Thyroid gland (tissue), 4 donors: Measurements from ENCODE around the gene KDF1. TPM values are rescaled to one million over a fixed set of nuclear protein-coding genes. Genes with fewer than 3 reads are reported as not detected.

ENCODE experiments used
- DNase-seq, 2 donors: peaks; one replicate each; pipeline ENCODE4 v3.0.0-alpha.2; 2019
- H3K27ac ChIP-seq, 3 donors: fragments of 200-600 bp; sonication (generic); 1 replicate in 2 of 3; 2 replicates in 1 of 3; pipeline ENCODE4 v1.5.1; 2016 to 2019; ENCODE audit warnings: mild to moderate bottlenecking in 1 of 3, moderate library complexity in 1 of 3
- H3K27me3 ChIP-seq: fragments of 200-600 bp; sonication (generic); one replicate; pipeline ENCODE4 v1.5.1; 2019
- H3K36me3 ChIP-seq, 2 donors: fragments of 200-600 bp; sonication (generic); one replicate each; pipeline ENCODE4 v1.5.1; 2016 to 2019
- H3K4me1 ChIP-seq, 2 donors: fragments of 200-600 bp; sonication (generic); one replicate each; pipeline ENCODE4 v1.5.1; 2017 to 2019
- H3K4me3 ChIP-seq, 3 donors: fragments of 200-600 bp; sonication (generic); replicated peaks in 1 of 3; 1 replicate in 2 of 3; 2 replicates in 1 of 3; pipeline ENCODE4 v1.5.1; 2016; ENCODE audit warnings: mild to moderate bottlenecking in 1 of 3
- H3K9me3 ChIP-seq: fragments of 200-600 bp; sonication (generic); one replicate; pipeline ENCODE4 v1.5.1; 2017
- POLR2A ChIP-seq, 2 donors: fragments of 450-650 bp; IDR thresholded peaks; one replicate each; pipeline ENCODE4 v1.6.1; 2017; ENCODE audit warnings: antibody characterized with exemption in 2 of 2, mild to moderate bottlenecking in 2 of 2, moderate library complexity in 1 of 2
- WGBS, 2 donors: methylation state at CpG; one replicate each; pipeline ENCODE4 v1.1.5; 2017; 5-methylcytosine and 5-hydroxymethylcytosine counted together
- intact Hi-C: fragments of 100-400 bp; cut with DNase I; formaldehyde crosslinking; loops from one replicate; pipeline ENCODE4 v1.15.1; 2023
- total RNA-seq, 4 donors: library from RNA; depleted of rRNA; stranded (reverse); fragments of >200 nt; gene quantifications; one replicate each; pipeline ENCODE4 v1.2.3, GENCODE V29; 2016
- TF ChIP-seq, protein P1 (sequence below), 6 experiments: fragments of 200-600 bp in 3 of 6; fragments of 450-650 bp in 3 of 6; sonication (generic) in 3 of 6; IDR thresholded peaks; one replicate each; pipeline ENCODE4 v1.5.1; 2016 to 2019; ENCODE audit warnings: antibody characterized with exemption in 6 of 6, mild to moderate bottlenecking in 2 of 6, inconsistent platforms in 1 of 6, moderate library complexity in 1 of 6

Gene KDF1
- total RNA-seq, 4 donors from 2014 or later, result 13.2 to 30.3 (median 22.6) TPM

DNA sequence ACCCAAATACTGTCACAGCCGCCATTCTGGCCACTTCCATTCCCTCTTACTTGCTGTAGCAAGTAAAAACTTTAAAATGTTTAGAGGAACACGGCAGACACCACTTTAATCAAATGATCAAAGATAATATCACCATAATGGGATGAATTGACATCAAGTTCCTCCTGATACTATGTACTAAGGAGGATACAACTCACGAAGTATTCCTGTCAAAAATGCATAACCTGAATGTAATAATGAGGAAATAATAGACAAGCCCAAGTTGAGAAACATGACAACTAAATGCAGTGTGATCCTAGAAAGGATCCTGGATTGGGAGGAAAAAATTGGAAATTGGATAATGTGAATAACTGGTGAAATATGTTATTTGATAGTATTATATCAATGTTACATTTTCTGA, 3.9 kb downstream of the KDF1 start:
- H3K27ac ChIP-seq, result no peak overlapping the region
- H3K4me3 ChIP-seq, result no peak overlapping the region
- no peaks in the 10 kb centered on the region for H3K27me3 ChIP-seq
- DNase-seq, result no peak
- 88 to 89% methylated on average over 3 of the region's 3 CpGs for WGBS, 2 donors
- peaks cover 16% of the 10 kb centered on the region in 2 donors for H3K4me1 ChIP-seq
- TF ChIP-seq POLR2A (IDR thresholded peaks at IDR 0.05), result no peak
- TF ChIP-seq, protein P1, sequence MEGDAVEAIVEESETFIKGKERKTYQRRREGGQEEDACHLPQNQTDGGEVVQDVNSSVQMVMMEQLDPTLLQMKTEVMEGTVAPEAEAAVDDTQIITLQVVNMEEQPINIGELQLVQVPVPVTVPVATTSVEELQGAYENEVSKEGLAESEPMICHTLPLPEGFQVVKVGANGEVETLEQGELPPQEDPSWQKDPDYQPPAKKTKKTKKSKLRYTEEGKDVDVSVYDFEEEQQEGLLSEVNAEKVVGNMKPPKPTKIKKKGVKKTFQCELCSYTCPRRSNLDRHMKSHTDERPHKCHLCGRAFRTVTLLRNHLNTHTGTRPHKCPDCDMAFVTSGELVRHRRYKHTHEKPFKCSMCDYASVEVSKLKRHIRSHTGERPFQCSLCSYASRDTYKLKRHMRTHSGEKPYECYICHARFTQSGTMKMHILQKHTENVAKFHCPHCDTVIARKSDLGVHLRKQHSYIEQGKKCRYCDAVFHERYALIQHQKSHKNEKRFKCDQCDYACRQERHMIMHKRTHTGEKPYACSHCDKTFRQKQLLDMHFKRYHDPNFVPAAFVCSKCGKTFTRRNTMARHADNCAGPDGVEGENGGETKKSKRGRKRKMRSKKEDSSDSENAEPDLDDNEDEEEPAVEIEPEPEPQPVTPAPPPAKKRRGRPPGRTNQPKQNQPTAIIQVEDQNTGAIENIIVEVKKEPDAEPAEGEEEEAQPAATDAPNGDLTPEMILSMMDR (IDR thresholded peaks at IDR 0.05), result no peak
- intact Hi-C loops, result no loop called here
- H3K9me3 ChIP-seq, result no peaks in the 10 kb centered on the region
- H3K36me3 ChIP-seq, result peaks cover 0 to 2% of the 10 kb centered on the region in 2 donors

DNA sequence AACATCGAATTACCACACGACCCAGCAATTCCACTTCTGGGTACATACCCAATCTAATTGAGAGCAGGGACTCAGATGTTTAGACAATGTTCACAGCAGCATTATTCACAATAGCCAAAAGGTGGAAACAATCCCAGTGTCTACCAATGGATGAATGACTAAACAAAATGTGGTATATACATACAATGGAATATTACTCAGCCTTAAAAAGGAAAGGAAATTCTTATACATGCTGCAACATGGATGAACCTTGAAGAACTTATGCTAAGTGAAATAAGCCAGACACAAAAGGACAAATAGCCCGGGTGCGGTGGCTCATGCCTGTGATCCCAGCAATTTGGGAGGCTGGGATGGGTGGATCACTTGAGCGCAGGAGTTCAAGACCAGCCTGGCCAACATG, 6.9 kb downstream of the KDF1 start:
- H3K27ac ChIP-seq, result no peak overlapping the region
- H3K36me3 ChIP-seq, result peaks cover 0 to 7% of the 10 kb centered on the region in 2 donors
- WGBS, 2 donors, result 96 to 98% methylated on average over 5 of the region's 5 CpGs
- H3K4me1 ChIP-seq, result no peaks in the 10 kb centered on the region
- no peak overlapping the region for H3K4me3 ChIP-seq
- H3K27me3 ChIP-seq, result no peaks in the 10 kb centered on the region
- no peaks in the 10 kb centered on the region for H3K9me3 ChIP-seq
- no peak for TF ChIP-seq POLR2A (IDR thresholded peaks at IDR 0.05)
- TF ChIP-seq, protein P1 (IDR thresholded peaks at IDR 0.05), result no peak
- intact Hi-C loops, result no loop called here
- no peak for DNase-seq

DNA sequence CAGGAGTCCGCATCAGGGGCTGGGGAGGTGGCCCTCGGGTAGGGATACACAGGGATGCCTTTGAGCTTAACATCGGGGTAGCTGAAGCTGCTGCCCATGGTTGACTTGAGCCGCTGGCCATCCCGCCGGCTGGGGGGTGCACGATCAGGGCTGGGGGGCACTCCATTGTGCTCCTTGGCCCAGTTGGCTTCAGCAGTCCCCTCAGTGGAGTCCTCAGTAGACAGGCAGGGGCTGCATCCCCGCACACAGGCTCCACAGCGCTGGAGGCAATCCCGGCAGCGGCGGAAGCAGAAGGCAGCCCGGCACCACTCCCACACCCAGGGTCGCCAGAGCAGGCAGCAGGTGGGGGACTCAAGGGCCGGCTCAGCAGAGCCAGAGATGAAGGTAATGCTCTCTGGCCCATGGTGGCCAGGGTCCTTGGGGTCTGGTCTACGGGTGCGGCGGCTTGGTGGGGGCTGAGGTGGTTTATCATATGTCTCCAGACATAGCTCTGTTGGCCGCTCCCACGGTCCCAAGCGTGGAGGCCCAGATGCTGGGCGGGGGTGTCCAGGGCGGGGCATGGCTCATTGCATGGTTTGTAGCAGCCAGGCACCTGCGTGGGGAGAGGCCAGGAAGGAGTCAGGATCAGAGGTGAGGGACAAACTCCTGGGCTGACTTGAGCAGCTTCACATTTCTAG, 8.3 kb downstream of the KDF1 start:
- 87 to 93% methylated on average over 3 to 14 of the region's 24 CpGs for WGBS, 2 donors
- no peaks in the 10 kb centered on the region for H3K4me1 ChIP-seq
- H3K9me3 ChIP-seq, result no peaks in the 10 kb centered on the region
- H3K36me3 ChIP-seq, result peaks cover 0 to 10% of the 10 kb centered on the region in 2 donors
- TF ChIP-seq POLR2A (IDR thresholded peaks at IDR 0.05), result no peak
- TF ChIP-seq, protein P1 (IDR thresholded peaks at IDR 0.05), result no peak
- H3K27me3 ChIP-seq, result no peaks in the 10 kb centered on the region
- DNase-seq, result no peak
- H3K27ac ChIP-seq, result no peak overlapping the region
- intact Hi-C loops, result no loop called here
- H3K4me3 ChIP-seq, result no peak overlapping the region

- H3K27me3 ChIP-seq, result no peaks in the 10 kb centered on the region
- no peak overlapping the region for H3K4me3 ChIP-seq
- peaks cover 0 to 17% of the 10 kb centered on the region in 2 donors for H3K36me3 ChIP-seq
- no peaks in the 10 kb centered on the region for H3K4me1 ChIP-seq
- H3K27ac ChIP-seq, result no peak overlapping the region
- TF ChIP-seq POLR2A (IDR thresholded peaks at IDR 0.05), result no peak
- TF ChIP-seq, protein P1 (IDR thresholded peaks at IDR 0.05), result no peak
- no peak for DNase-seq
- intact Hi-C loops, result no loop called here
- H3K9me3 ChIP-seq, result no peaks in the 10 kb centered on the region
- 92 to 95% methylated on average over 13 to 14 of the region's 14 CpGs for WGBS, 2 donors
These were observed 9.1 kb downstream of the KDF1 start for GRCh38 chr1:26951216-26951615.

- DNase-seq, result no peak
- H3K27ac ChIP-seq, result no peak overlapping the region
- WGBS, 2 donors, result 76 to 86% methylated on average over 8 of the region's 8 CpGs
- peaks cover 2 to 24% of the 10 kb centered on the region in 2 donors for H3K36me3 ChIP-seq
- intact Hi-C loops, result no loop called here
- no peaks in the 10 kb centered on the region for H3K27me3 ChIP-seq
- TF ChIP-seq POLR2A (IDR thresholded peaks at IDR 0.05), result no peak
- TF ChIP-seq, protein P1 (IDR thresholded peaks at IDR 0.05), result no peak
- no peak overlapping the region for H3K4me3 ChIP-seq
- H3K4me1 ChIP-seq, result no peaks in the 10 kb centered on the region
- H3K9me3 ChIP-seq, result no peaks in the 10 kb centered on the region
These were observed 9.7 kb downstream of the KDF1 start for GRCh38 chr1:26950602-26951001.
